HK-2 (cell line): ENCODE measurements around the gene KIF18B.

ENCODE experiments used
- DNase-seq: peaks from one replicate; pipeline ENCODE4 v3.0.0-alpha.2; 2018; ENCODE audit not compliant: unreplicated experiment

Gene KIF18B

DNA sequence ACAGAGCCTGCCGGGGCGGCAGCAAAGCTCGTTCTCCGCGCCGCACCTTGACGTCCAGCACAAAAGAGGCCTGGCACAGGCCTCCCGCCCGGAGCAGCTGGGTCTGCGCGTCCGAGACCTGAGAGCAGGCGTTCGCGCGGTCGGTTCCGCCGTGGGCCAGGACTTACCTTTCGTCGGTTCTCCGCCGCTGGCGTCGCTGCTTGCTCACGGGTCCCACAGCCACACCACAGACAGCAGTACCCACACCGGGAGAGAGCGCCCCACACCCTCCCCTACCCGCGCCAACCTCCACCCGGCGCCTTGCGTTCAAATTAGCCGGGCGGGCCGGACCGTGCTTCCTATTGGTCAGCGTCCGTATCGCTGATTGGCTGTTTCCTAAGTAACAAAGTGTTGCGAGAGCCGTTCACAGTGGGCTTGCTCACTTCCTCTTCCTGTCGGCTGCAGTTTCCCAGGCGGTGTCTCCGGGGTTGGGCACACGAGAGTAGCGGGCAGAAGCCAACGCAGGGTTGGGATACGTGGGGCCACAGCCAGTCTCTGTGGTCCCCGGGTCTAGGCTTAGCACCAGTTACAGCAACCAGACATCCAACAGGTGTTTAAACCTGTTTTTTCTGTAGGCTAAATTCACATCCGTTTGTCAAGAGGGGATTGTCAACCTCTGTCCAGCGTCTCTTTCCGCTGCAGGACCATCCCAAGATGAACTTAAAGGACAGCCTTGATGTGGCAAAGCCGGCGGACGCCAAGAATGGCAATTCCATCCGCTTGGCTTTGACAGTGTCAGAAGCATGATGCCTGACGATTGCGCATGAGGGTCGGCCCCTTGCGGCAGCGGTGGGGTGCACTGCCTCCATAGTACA is at the start of gene KIF18B:
KIF18B (minus strand) TSS at position 313 of the 854 bp plus-strand sequence. CDS start 11,429 bp downstream, outside the sequence.
- peak; percentile 95 for DNase-seq

DNA sequence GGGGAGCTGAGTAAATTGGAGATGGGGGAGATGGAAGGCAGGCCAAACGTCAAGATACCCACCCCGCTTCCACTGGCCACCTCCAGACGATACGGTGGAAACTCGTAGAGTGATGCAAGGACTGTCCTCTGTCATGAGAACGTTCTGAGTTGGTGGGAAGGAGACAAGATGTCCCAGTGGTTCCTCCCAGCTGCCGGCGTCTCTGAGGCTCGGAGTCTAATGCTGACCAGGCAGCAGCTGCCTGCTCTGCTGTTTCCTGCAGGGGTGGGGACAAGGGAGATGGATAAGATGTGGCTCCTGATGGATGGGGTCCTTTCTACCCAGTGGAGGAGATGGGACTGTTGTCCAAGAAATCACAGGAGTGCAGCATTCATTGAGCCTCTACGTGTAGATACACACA is 48.7 kb upstream of the KIF18B start:
- no peak for DNase-seq

- DNase-seq, result no peak
Observed at GRCh38 chr17:44995436-44996001, 47.9 kb upstream of the KIF18B start.

DNA sequence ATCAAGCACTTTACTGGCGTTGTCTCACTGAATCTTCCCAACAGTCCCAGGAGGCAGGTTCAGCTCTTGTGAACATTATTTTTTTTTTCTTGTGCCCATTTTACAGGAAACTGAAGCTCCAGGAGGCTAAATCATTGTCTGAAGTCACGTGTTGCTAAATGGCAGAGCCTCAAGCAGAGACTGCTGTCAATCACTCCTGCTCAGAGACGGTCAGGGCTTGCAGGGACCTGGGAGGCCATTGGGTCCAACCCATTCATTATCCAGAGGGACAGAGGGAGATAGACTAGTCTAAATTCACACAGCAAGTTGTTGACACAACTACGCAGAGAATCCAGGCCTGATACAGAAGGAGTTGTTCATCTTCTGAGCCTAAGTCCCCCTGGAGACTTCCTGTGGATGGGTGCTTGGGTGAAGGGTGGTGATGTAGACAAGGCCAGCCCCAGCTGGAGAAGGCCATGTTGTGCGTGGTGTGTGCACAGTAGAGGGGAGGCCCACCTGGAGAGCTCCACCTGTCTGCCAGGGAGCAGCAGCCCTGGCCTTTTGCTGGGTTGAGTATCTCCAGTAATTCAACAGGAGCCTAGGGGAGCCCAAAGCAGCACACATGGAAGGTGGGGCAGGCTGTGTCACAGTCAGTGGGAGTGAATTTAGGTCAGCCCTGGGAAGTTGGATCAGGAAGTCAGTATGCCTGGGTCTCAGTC is 44.8 kb upstream of the KIF18B start:
- no peak for DNase-seq

- DNase-seq, result no peak
Observed at GRCh38 chr17:44990994-44991393, 43.4 kb upstream of the KIF18B start.

GRCh38 chr17:44989552-44990138 is 42.1 kb upstream of the KIF18B start:
- no peak for DNase-seq

- DNase-seq, result no peak
Observed at GRCh38 chr17:44988044-44988942, 40.7 kb upstream of the KIF18B start.

DNA sequence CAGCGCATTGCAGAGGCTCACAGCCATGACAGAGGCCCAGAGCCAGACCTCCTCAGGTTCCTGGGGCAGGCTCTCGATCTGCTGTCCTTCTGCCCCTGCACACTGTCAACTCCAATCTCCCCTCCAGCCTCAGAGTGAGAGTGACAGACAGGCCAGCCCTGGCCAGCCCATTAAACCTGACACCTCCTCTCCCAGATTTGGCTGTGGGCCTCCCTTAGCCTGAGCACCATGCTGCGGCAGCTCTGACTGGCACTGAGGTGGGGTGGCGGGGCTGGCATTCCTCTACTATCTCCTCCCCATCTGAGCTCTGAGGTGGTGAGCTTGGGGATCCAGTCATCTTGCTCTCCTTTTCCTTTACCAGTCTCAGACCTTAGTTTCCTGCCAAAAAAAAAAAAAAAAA is 36.0 kb upstream of the KIF18B start:
- DNase-seq, result no peak

DNA sequence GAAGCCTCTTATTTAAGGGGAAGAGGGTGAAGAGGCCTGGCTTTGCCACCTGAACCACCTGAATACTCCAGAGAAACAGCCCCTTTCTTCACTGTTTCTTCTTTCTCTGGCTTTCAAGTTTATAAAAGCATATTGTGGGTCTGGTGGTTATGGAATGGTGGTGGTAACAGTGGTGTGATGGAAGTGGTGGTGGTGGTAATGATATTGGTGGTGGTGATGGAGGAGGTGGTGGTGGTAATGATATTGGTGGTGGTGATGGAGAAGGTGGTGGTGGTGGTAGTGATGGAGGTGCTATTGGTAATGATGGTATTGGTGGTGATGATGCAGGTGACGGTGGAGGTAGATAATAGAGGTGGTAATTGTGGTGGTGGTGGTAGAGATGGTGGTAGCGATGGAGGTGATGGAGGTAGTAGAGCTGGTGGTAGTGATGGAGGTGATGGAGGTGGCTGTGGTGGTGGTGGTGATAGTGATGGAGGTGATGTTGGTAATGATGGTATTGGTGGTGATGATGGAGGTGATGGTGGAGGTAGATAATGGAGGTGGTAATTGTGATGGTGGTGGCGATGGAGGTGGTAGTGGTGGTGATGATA is 34.6 kb upstream of the KIF18B start:
- no peak for DNase-seq

DNA sequence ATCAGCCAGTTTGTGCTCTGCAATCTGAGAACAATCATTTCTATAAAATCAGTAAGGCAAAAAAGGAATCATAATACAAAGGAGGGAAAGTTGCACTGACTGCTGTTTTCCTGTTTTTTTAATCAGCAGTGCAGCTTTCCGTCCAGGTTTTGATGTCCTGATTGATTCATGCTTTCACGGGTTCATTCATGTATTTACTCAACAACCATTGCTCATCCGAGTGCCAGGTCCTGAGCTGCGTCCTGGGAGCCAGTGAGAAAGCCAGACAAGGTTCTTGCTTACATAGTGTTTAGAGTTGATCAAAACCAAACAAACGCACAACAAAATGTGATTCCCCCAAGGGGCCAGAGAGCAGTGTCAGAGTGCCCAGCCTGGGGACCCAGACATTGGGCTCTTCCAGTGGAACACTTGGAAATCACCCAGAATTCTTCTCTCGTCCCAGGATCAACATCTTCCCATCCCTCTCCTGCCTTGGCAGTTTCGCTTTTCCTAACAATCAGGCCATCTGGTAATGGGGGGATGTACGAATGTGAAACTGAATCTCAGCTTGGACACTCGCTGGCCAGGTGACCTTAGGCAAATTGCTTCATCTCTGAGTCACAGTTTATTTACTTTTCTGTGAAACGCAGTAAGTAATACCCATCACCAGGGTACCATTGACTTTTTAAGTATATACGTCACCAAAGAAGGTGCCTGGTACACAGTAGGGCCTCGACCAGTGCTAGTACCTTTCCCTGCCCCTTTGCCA is 33.8 kb upstream of the KIF18B start:
- DNase-seq, result no peak

DNA sequence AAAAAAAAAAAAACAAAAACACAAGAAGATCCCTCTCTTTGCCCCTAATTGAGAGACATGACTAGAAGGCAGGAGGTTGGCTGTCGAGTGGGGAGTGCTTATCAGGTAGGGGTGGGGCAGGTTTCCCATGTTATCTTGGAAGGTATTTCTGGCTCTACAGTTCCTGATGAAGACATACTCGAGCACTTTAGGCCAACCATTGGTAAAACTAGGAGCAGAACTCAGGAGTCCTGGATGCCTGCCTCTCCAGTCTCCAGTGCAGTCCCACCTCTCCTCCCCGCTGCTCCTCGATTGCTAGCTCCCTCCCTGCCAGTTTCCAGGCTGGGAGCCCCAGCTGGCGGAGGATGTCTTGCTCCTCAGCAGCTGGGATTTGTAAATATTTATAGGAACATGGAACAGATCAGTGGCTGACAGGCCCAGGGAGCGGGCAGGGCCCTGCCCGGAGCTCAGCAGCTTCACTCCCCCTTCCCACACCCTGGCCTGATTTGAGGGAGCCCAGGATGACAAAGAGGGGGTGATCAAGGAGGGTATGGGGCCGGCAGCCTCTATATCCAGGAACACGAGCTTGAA is 31.9 kb upstream of the KIF18B start:
- DNase-seq, result no peak

GRCh38 chr17:44978807-44979206 is 31.2 kb upstream of the KIF18B start:
- DNase-seq, result no peak

- DNase-seq, result no peak
Observed at GRCh38 chr17:44977814-44978550, 30.4 kb upstream of the KIF18B start.

- DNase-seq, result no peak
Observed at GRCh38 chr17:44977065-44977464, 29.5 kb upstream of the KIF18B start.

GRCh38 chr17:44976206-44976605 is 28.6 kb upstream of the KIF18B start:
- no peak for DNase-seq

DNA sequence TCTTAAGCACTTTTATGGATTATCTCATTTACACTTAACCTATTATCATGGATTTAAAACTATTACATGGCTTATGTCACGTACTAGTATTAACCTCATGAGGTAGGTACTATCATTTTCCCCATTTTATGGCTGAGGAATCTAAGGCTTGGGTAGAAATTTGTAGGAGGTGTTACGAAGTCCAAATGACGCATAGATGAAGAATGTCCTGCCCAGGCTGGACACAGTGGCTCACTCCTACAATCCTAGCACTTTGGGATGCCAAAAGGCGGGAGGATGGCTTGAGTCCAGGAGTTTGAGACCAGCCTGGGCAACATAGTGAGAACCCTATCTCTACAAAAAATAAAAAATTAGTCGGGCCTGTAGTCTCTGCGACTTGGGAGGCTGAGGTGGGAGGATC is 25.4 kb upstream of the KIF18B start:
- DNase-seq, result peak; percentile 61

GRCh38 chr17:44971776-44972483 is 24.4 kb upstream of the KIF18B start:
- peak; percentile 51 for DNase-seq

GRCh38 chr17:44970136-44970741 is 22.7 kb upstream of the KIF18B start:
- DNase-seq, result peak; percentile 71
